ENCODE results near the gene DHX16.
"Not testable (repeated sequence)": the region's sequence is repeated elsewhere in the genome, so short reads cannot be mapped to it uniquely, and the experiment has no call there.

Gene DHX16

DNA sequence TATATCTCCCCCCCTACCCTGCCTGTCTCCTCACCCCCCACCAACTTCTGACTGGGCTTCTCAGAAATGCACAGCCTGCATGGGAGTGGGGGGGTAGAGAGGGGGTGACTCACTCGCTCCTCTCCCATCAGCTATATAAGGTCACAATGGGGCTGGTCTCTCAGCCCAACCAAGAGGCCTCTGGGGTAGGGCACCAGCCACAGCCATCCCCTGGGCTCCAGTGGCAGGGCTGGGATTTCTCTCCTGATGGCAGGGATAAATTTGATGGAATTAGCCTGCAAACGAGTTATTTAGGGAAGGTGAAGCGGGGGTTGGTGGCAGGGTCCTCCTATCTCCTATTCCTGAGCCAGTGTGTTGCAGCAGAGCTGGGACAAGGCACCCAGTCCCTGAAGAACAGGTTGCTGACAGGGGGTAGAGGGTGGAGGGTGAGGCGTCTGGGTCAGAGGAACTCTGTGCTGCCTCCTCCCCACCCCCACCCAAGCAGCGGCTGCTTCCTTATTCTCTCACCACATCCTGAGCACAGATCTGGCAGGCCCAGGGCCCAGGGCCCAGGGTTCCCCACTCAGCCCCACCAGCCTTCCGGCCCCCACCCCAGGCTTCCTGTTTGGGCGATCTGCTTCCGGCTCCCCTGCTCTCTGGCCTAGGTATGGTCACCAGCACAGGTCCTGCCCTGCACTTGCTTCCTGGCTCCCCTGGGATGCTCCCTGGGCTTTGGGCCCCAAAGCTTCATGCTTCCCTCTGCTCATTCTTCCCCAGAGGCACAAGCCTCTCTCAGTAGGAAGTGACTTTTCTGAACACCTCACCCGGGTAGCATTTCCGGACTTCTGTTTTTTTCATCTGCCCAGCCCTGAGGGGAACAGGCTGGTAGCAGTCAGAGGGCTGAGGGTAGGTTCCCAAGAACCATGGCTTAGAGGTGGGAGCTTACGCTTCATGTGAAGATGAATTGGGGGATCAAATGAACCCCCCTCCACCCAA, 9.6 kb upstream of the DHX16 start:
- peak; percentile 95 for DNase-seq (ENCODE audit: low read depth, low spot score)
- H3K4me3 ChIP-seq (ENCODE audit: low read length) = peak overlapping the region; percentile 87

DNA sequence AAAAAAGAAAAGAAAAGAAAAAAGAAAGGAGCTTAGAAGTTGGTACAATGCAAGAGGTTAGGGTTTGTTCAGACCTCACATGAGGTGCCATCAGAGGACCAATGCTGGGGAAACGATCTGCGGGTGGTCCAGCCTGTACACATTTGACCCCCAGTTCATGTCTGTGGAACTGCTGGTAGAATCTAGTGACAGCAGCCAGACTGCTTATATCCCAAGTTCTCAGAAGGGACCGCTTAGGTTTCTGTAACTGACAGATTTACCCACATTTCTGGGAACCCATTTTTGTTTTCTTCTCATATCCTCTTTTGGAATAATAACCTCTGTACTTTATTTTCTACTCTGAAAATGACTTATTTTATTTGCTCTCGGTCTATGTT, 8.9 kb upstream of the DHX16 start:
- peak overlapping the region; percentile 87 for H3K4me3 ChIP-seq (ENCODE audit: low read length)
- DNase-seq (ENCODE audit: low read depth, low spot score) = no peak

GRCh38 chr6:30679765-30680535, 7.1 kb upstream of the DHX16 start:
- no peak for DNase-seq (ENCODE audit: low read depth, low spot score)
- no peak overlapping the region; the same call in 1 of the 2 replicates for H3K4me3 ChIP-seq (ENCODE audit: low read length)

- peak overlapping the region; percentile 15 for H3K4me3 ChIP-seq (ENCODE audit: low read length)
- DNase-seq (ENCODE audit: low read depth, low spot score) = peak; percentile 78
Observed at GRCh38 chr6:30678964-30679726, 6.3 kb upstream of the DHX16 start.

GRCh38 chr6:30676660-30677285, 4.0 kb upstream of the DHX16 start:
- H3K4me3 ChIP-seq (ENCODE audit: low read length) = no peak overlapping the region
- DNase-seq (ENCODE audit: low read depth, low spot score) = no peak

DNA sequence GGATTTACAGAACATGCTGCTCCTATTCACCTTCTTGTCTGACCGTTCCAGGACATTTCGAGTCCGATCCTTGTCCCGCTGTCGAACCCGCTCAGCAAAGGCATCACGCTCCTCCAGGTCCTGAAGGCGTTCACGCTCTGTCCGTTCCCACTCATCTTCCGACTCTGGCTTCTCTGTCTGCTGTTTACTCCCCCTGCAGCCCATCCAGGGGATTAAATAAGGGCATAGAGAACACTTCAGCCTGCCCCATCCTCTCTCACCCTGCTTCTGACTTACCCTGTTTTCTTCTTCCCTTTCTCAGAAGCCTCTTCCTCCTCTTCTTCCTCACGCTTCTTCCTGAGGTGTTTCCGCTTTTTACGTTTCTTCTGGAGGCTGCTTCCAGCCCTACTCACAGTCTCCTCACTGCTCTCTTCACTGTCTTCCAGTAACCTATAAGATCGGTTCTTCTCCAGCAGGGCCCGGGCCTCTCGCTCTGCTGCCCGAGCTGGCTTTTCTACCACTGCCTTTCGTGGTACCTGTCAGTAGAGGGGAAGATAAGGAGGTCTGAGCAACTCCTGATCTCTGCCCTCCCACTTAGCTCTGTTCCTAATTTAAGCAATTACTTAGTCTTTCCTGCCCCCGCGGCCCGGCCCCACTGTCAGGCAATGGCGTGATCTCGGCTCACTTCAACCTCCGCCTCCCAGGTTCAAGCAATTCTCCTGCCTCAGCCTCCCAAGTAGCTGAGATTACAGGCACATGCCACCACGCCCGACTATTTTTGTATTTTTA, 1.9 kb downstream of the DHX16 start:
- H3K4me3 ChIP-seq (ENCODE audit: low read length) = no peak overlapping the region
- DNase-seq (ENCODE audit: low read depth, low spot score) = no peak

DNA sequence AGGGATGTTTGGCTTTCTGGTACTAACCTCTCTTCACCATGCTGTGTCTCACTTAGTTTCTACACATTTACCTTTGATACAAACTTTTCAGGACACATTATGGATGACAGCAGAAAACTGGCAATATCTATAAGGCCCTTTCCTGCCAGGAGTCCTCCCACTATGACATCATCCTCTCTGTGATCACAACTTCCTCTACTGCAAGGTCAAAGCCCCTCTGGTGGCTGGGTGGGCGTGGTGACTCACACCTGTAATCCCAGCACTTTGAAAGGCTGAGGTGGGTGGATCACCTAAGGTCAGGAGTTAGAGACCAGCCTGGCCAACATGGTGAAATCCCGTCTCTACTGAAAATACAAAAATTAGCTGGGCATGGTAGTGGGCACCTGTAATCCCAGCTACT, 6.5 kb downstream of the DHX16 start:
- not testable (repeated sequence) for H3K4me3 ChIP-seq (ENCODE audit: low read length); DNase-seq (ENCODE audit: low read depth, low spot score)

- no peak for DNase-seq (ENCODE audit: low read depth, low spot score)
Observed at GRCh38 chr6:30664994-30665767, 7.6 kb downstream of the DHX16 start.

DNA sequence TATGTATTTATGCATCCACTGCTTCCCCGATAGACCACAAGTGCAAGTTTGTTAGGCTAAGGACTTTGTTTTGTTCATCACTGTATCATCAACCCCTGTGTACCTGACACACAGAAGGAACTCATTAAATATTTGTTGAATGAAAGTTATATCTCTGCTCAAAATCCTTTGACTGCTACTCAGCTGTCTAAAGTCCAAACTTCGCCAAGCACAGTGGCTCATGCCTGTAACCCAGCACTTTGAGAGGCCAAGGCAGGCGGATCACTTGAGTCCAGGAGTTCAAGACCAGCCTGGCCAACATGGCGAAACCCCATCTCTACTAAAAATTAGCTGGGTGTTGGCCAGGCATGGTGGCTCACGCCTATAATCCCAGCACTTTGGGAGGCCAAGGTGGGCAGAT, 14.9 kb downstream of the DHX16 start:
- not testable (repeated sequence) for H3K4me3 ChIP-seq (ENCODE audit: low read length); DNase-seq (ENCODE audit: low read depth, low spot score)

More at GRCh38 chr6:30664994-30665767, 7.6 kb downstream of the DHX16 start:
- no peak overlapping the region for H3K4me3 ChIP-seq (ENCODE audit: low read length)

- DNase-seq (ENCODE audit: low read depth, low spot score) = no peak
- no peak overlapping the region for H3K4me3 ChIP-seq (ENCODE audit: low read length)
Observed at GRCh38 chr6:30657454-30657853, 15.4 kb downstream of the DHX16 start.

- no peak overlapping the region for H3K4me3 ChIP-seq (ENCODE audit: low read length)
- no peak for DNase-seq (ENCODE audit: low read depth, low spot score)
Observed at GRCh38 chr6:30656513-30656912, 16.3 kb downstream of the DHX16 start.

GRCh38 chr6:30655743-30656094, 17.1 kb downstream of the DHX16 start:
- no peak overlapping the region for H3K4me3 ChIP-seq (ENCODE audit: low read length)
- DNase-seq (ENCODE audit: low read depth, low spot score) = no peak

DNA sequence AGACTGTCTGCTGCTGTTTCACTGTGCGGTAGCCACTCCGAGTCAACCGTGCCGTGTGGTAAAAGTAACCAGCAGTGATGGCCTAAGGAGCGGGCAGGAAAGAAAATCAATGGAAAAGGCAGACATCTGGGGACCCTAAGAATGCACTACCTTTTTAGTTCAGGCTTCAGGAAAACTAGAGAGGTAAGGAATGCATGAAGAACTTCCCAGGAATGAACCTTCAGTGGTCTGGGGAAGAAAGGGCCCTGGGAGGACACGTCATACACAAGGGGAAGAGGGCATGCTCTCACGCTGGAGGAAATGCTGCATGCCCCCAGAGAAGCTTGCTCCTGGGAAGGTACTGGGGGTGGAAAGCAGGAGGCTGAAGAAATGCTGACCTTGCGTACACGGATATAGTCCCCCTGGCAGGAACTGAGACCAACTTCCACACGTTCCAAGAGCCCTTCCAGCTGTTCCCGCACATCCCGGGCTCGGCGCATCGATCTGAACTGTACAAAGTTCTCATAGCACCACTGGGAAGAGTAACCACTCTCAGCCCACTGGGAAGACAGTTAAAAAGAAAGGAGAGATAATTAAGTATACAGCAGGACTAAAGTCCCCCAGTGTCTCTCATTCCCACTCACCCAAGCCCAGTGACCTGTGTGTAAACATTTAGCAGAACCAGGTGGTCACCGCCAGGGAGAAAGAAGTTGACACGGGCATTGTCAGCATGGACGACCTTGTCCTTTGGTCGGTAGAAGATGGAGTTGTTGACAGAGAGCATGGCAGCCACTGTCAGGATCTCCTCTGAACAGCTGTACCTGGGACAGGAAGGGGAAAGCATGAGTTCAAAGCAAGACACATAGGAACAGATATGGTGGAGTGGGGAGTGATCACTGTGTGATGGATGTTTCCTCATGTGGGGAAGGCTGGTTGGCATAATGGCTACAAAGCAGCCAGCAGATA, 17.7 kb downstream of the DHX16 start:
- no peak for DNase-seq (ENCODE audit: low read depth, low spot score)
- no peak overlapping the region for H3K4me3 ChIP-seq (ENCODE audit: low read length)

DNA sequence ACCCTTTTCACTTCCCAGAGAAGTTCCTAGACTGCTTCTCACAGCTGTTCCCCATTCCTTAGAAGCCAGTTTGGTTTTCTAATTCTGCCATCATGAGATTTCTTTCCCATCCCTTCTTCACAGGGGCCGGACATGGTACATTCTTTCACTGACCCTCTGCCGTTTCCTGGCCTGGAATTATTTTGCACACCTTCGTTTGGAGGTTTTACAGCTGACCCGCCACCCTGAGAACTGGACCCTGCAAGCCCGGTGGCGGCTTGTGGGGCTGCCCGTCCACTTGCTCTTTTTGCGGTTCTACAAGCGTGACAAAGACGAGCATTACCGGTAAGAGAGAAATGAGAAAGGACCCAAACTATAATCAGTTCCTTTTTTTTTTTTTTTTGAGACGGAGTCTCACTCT, 21.7 kb downstream of the DHX16 start:
- DNase-seq (ENCODE audit: low read depth, low spot score) = no peak
- H3K4me3 ChIP-seq (ENCODE audit: low read length) = no peak overlapping the region

GRCh38 chr6:30647242-30648116, 25.3 kb downstream of the DHX16 start:
- H3K4me3 ChIP-seq (ENCODE audit: low read length) = peak overlapping the region; percentile 87
- DNase-seq (ENCODE audit: low read depth, low spot score) = no peak

Measured in Jurkat, Clone E6-1 (cell line).